GM12865 (cell line): Measurements from ENCODE around the gene PGBD1.

Source experiments
- DNase-seq: peaks from one replicate; pipeline ENCODE4 v3.0.0; 2010; ENCODE audit warnings: low read depth
- H3K4me3 ChIP-seq: 2 replicates; pipeline ENCODE4 v1.5.1; 2011; ENCODE audit warnings: mild to moderate bottlenecking, low read depth, low read length, control low read depth
- TF ChIP-seq, protein P1 (sequence below): IDR thresholded peaks from 2 replicates; pipeline ENCODE4 v1.5.1; 2011; ENCODE audit warnings: low read length, control low read depth, low read depth, inconsistent platforms; ENCODE audit not compliant: insufficient read depth; ENCODE audit errors: missing control alignments

The PGBD1 gene

DNA sequence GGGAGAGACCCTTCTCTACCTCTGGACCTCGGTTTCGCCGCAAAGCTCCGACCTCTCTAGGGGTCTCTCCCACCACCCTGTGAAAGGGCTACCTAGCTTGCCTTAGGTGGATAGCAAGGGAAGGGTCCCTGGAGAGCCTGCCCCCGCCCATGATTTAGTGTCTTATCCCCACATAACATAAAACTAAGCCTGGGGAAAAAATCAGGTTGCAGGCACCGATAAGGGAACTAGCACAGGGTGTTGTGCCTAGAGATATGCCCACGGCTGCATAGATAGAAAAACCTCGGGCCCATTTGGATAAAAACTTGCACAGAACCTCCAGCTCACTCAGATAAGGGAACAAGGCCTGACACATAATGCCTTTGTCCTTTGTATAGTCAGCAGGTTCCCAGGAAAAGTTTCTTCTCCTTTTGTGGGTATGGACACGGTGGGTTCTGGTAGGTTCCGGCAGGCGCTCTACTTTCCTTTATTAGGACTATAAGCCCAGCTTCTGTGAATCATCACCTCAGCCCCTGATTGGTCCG, 53.7 kb downstream of the PGBD1 start:
- peak overlapping the region; percentile 91 for H3K4me3 ChIP-seq
- TF ChIP-seq, protein P1, sequence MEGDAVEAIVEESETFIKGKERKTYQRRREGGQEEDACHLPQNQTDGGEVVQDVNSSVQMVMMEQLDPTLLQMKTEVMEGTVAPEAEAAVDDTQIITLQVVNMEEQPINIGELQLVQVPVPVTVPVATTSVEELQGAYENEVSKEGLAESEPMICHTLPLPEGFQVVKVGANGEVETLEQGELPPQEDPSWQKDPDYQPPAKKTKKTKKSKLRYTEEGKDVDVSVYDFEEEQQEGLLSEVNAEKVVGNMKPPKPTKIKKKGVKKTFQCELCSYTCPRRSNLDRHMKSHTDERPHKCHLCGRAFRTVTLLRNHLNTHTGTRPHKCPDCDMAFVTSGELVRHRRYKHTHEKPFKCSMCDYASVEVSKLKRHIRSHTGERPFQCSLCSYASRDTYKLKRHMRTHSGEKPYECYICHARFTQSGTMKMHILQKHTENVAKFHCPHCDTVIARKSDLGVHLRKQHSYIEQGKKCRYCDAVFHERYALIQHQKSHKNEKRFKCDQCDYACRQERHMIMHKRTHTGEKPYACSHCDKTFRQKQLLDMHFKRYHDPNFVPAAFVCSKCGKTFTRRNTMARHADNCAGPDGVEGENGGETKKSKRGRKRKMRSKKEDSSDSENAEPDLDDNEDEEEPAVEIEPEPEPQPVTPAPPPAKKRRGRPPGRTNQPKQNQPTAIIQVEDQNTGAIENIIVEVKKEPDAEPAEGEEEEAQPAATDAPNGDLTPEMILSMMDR = no peak
- no peak for DNase-seq

DNA sequence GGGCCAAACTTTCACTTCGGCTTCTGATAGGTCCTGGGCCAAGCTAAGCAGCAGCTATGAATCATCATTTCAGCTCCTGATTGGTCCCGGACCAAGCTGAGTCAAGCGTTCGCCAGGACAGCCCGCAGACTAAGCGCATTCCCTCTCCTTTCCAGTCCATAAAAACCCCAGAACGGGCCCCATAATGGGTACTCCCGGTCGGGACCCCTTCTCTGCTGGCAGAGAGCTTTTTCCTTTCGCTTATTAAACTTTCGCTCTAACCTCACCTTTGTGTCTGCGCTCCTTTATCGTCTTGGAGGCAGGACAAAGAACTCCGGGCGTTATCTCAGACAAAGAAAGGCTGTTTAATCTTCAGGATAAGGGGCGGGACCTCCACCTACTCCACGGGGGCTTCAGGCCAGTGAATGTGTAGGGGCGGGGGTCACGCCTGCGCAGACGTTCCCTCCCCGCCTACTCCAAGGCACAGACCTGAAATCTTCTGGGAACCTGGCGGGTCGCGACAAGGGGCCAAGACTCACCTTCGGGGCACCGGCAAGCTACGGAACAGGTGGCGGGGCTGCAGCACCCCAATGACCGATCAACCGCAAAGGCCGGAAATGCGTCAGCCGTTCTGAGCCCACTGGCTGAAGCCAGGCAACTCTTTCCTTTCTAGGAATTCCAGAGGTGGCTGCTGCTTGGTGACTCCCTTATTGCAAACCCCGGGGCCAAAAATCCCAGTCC, 54.4 kb downstream of the PGBD1 start, which contains the start of gene ZSCAN31:
Gene ZSCAN31, minus strand, starts transcription at position 585 of the 720 bp plus-strand sequence. CDS start 6,465 bp downstream, outside the sequence.
- peak within 1 kb of the TSS; percentile 91 for H3K4me3 ChIP-seq
- TF ChIP-seq, protein P1 = no peak
- peak; percentile 93 for DNase-seq

DNA sequence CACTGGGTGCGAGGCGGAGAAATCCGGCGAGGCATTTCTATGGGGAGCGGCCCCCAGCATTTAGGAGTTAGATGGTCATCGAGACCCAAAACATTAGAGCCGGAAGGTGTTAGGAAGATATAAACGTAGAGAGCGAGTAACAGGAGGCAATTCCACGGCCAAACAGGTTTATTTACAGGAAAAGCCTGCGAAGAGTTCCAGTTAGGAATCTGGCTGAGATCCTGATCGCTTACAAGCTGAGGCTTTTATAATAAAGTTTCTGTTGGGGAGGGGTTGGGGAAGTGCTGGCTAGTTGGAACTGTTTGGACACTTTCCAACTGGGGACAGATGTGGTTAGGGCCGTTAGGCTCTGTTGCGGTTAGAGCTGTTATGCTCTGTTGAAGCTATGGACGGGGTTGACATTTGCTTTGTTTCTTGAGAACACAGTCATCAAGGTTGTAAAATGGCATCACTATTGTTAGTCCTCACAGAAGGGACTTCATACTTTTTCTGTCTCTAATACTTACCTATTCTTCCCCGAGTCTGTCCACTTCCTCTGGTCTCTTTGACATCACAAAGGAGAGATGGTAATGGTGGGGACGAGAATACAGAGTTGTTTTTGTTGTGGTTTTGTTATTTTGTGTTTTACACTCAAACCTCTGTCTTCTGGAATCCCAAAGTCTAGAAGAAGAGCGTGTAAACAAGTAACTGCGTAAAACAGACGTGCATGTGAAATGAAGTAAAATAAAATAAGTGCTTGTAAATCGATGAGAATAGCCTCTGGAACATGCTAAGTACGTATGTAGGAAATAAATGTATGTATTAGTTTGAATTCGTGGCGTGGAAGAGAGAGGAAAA, 55.1 kb downstream of the PGBD1 start:
- TF ChIP-seq, protein P1 = no peak
- DNase-seq = peak; percentile 82
- H3K4me3 ChIP-seq = peak overlapping the region; percentile 91

DNA sequence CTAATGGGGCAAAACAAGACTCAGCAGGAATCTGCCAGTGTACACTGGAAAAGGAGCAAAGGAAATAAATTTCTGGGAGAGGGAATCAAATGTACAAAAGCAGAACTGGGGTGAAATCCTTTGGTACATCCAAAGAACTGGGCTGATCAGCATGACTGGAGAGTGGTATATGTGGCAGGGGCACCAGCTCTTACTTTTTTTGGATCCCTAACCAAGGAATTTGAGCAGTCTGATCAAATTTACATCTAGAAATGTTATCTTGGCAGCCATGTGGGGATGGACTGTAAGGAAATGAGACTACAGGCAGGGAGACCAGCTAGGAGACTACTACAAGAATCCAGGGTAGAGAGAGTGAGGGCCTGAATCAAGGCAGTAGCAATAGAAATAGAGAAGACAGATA, 55.7 kb downstream of the PGBD1 start:
- TF ChIP-seq, protein P1 = no peak
- DNase-seq = no peak
- peak overlapping the region; percentile 91 for H3K4me3 ChIP-seq

DNA sequence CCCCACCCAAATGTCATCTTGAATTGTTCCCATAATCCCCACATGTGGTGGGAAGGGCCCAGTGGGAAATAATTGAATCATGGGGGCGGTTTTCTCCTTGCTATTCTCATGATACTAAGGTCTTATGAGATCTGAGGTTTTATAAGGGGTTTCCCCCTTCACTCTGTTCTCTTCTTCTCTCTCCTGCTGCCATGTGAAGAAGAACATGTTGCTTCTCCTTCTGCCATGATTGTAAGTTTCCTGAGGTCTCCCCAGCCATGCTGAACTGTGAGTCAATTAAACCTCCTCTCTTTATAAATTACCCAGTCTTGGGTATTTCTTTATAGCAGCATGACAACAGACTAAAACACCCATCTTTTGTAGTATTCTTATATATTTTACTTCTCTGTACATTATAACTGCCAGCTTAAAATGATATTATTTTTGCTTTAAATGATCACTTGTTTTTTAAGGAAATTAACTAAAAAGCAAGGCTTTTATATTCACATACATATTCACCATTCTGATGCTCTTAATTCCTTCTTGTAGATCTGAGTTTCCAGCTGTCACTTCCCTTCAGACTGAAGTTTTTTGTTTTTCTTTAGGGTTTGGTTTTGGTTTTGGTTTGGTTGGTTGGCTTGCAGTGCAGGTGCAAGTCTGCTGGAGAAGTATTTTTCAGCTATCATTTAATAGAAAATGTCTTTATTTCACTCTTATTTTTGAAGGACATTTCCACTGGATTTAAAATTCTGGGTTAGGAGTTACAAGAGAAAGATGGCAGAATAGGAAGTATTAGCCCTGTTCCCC, 59.1 kb downstream of the PGBD1 start:
- no peak overlapping the region for H3K4me3 ChIP-seq
- DNase-seq = no peak

More for the DNA sequence above, 59.1 kb downstream of the PGBD1 start:
- TF ChIP-seq, protein P1 = no peak
